RWPE1 (cell line): Measurements from ENCODE around the gene POFUT2.

Source experiments
- CTCF ChIA-PET: fragments of 350-600 bp; sonication (Branson Sonifier 250); formaldehyde crosslinking; extraction: SDS; loops from one replicate; lab custom pipeline; 2021; lab: Yijun Ruan, JAX
- POLR2A ChIA-PET: fragments of 400-600 bp; formaldehyde crosslinking; extraction: SDS; loops from one replicate; lab custom pipeline; 2020; ENCODE audit warnings: antibody characterized with exemption; ENCODE audit not compliant: low non-redundant PET; lab: Yijun Ruan, JAX
- DNase-seq: peaks from one replicate; pipeline ENCODE4 v3.0.0; 2012; ENCODE audit warnings: low spot score
- H3K27ac ChIP-seq: fragments of 450-650 bp; 2 replicates; pipeline ENCODE4 v1.5.1; 2017
- CTCF ChIP-seq: fragments of 450-650 bp; conservative IDR thresholded peaks from 2 replicates; pipeline ENCODE4 v1.5.1; 2017; ENCODE audit warnings: low read depth, mild to moderate bottlenecking

POFUT2 gene

GRCh38 chr21:45303091-45303615 is 15.5 kb upstream of the POFUT2 start:
- H3K27ac ChIP-seq = no peak overlapping the region
- POLR2A ChIA-PET = no interaction called here
- TF ChIP-seq CTCF = no peak
- no peak for DNase-seq
- CTCF ChIA-PET = no interaction called here

GRCh38 chr21:45302082-45303061 is 14.7 kb upstream of the POFUT2 start:
- no peak for DNase-seq
- CTCF ChIA-PET = no interaction called here
- no peak for TF ChIP-seq CTCF
- POLR2A ChIA-PET = no interaction called here
- H3K27ac ChIP-seq = no peak overlapping the region

GRCh38 chr21:45301521-45302081 is 13.9 kb upstream of the POFUT2 start:
- CTCF ChIA-PET = interaction anchor here (0.6 kb wide), 1 partner anchor 18 kb away, joined by 3 read pairs; no protein-coding TSS in a partner anchor
- DNase-seq = no peak
- TF ChIP-seq CTCF = no peak
- POLR2A ChIA-PET = no interaction called here
- H3K27ac ChIP-seq = no peak overlapping the region

GRCh38 chr21:45300786-45301520 is 13.3 kb upstream of the POFUT2 start:
- no peak for DNase-seq
- no peak for TF ChIP-seq CTCF
- H3K27ac ChIP-seq = no peak overlapping the region
- CTCF ChIA-PET = interaction anchor here (0.6 kb wide), 2 partner anchors 9 to 18 kb away, joined by 3 read pairs; no protein-coding TSS in a partner anchor
- POLR2A ChIA-PET = no interaction called here

GRCh38 chr21:45299864-45300785 is 12.4 kb upstream of the POFUT2 start:
- ChIA-PET POLR2A (no interaction called here), CTCF (interaction anchor here (0.6 kb wide), 1 partner anchor 10 kb away, joined by 3 read pairs; no protein-coding TSS in a partner anchor)
- TF ChIP-seq CTCF = no peak
- H3K27ac ChIP-seq = no peak overlapping the region
- DNase-seq = no peak
